Karpas-422 (cell line): ENCODE measurements around the gene KCNIP1. TPM values are rescaled to one million over a fixed set of nuclear protein-coding genes. Genes with fewer than 3 reads are reported as not detected.

Experiments used
- DNase-seq: peaks from one replicate; pipeline ENCODE4 v3.0.0-alpha.2; 2015
- H2AFZ ChIP-seq: fragments of 200-600 bp; sonication (generic); 2 replicates; pipeline ENCODE4 v1.6.1; 2014; ENCODE audit warnings: antibody characterized with exemption, low read length, mixed read lengths
- H3K27ac ChIP-seq: fragments of 200-600 bp; sonication (generic); 2 replicates; pipeline ENCODE4 v1.5.1; 2014; ENCODE audit warnings: mild to moderate bottlenecking, low read length, moderate library complexity
- H3K27me3 ChIP-seq: fragments of 200-600 bp; sonication (generic); 2 replicates; pipeline ENCODE4 v1.6.1; 2014; ENCODE audit warnings: low read length, mixed read lengths
- H3K36me3 ChIP-seq: fragments of 200-600 bp; sonication (generic); 2 replicates; pipeline ENCODE4 v1.6.1; 2014; ENCODE audit warnings: low read length, mixed read lengths; ENCODE audit not compliant: insufficient read depth
- H3K4me1 ChIP-seq: fragments of 200-600 bp; sonication (generic); 2 replicates; pipeline ENCODE4 v1.6.1; 2014; ENCODE audit warnings: mild to moderate bottlenecking, low read length, mixed read lengths
- H3K4me2 ChIP-seq: fragments of 200-600 bp; sonication (generic); 2 replicates; pipeline ENCODE4 v1.6.1; 2014; ENCODE audit warnings: low read length, low read depth, mild to moderate bottlenecking; ENCODE audit not compliant: poor library complexity, severe bottlenecking
- H3K4me3 ChIP-seq: fragments of 200-600 bp; sonication (generic); 2 replicates; pipeline ENCODE4 v1.5.1; 2014; ENCODE audit warnings: mild to moderate bottlenecking, antibody characterized with exemption, low read length, mixed read lengths
- H3K79me2 ChIP-seq: fragments of 200-600 bp; sonication (generic); 2 replicates; pipeline ENCODE4 v1.6.1; 2014; ENCODE audit warnings: mild to moderate bottlenecking, low read length, mixed read lengths
- H3K9ac ChIP-seq: fragments of 200-600 bp; sonication (generic); 2 replicates; pipeline ENCODE4 v1.6.0; 2014; ENCODE audit warnings: low read length
- H3K9me2 ChIP-seq: fragments of 200-600 bp; sonication (generic), shearing (Covaris generic); replicated peaks from 2 replicates; pipeline ENCODE4 v1.6.0; 2014; ENCODE audit warnings: mild to moderate bottlenecking, low read length, moderate library complexity; ENCODE audit not compliant: insufficient read depth
- H3K9me3 ChIP-seq: fragments of 300-700, 200-600 bp; sonication (generic); 2 replicates; pipeline ENCODE4 v1.6.1; 2014; ENCODE audit warnings: low read length, mixed read lengths
- H4K20me1 ChIP-seq: fragments of 200-600 bp; sonication (generic); 2 replicates; pipeline ENCODE4 v1.6.1; 2014; ENCODE audit warnings: mild to moderate bottlenecking, antibody characterized with exemption, low read length, low read depth; ENCODE audit not compliant: insufficient read depth
- total RNA-seq: library from RNA; depleted of rRNA; stranded (reverse); fragments of >200 nt; shearing (Covaris generic); gene quantifications from 2 replicates; pipeline ENCODE4 v1.2.3, GENCODE V29; 2014; ENCODE audit warnings: low replicate concordance

KCNIP1 gene
- total RNA-seq, 1 experiment from 2014 or later: not detected

- no peak overlapping the region for H3K9ac ChIP-seq
- no peaks in the 10 kb centered on the region for H3K79me2 ChIP-seq
- no peak overlapping the region for H3K27ac ChIP-seq
- no peak for DNase-seq
- H3K27me3 ChIP-seq: 0 out of 2 replicates have a peak, but pooled peaks cover 2% of the 10 kb centered on the region
- no peak overlapping the region for H2AFZ ChIP-seq
- H3K4me3 ChIP-seq: no peak overlapping the region
- no peaks in the 10 kb centered on the region for H3K9me2 ChIP-seq
- peaks cover 6% of the 10 kb centered on the region for H3K4me1 ChIP-seq
- no peak overlapping the region for H3K4me2 ChIP-seq
- no peaks in the 10 kb centered on the region for H3K36me3 ChIP-seq
- H4K20me1 ChIP-seq: no peaks in the 10 kb centered on the region
- H3K9me3 ChIP-seq: no peaks in the 10 kb centered on the region
These were observed 79.0 kb downstream of the KCNIP1 start for GRCh38 chr5:170582644-170583330.

DNA sequence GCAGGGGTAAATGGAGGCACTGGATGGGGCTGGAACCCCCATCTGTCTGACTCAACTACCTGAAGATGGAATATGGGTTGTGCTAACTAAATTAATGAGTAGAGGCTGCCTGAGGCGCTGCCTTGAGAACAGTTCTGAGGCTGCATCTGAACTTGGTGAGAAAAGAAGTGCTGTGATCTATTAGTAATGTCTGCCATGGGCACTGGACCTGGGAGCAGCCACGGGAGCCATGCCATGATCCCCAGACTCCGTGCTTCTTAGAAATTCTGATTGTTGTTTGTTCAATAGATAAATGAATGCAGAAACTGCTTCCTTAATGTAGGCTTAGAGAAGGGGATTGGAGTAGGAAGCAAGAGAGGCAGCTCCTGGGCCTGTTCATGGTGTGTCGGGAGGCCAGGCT is 80.2 kb downstream of the KCNIP1 start:
- no peaks in the 10 kb centered on the region for H3K79me2 ChIP-seq
- no peaks in the 10 kb centered on the region for H3K36me3 ChIP-seq
- no peak overlapping the region for H3K4me2 ChIP-seq
- no peak overlapping the region for H3K9ac ChIP-seq
- no peak overlapping the region for H3K27ac ChIP-seq
- DNase-seq: no peak
- no peaks in the 10 kb centered on the region for H4K20me1 ChIP-seq
- no peaks in the 10 kb centered on the region for H3K9me3 ChIP-seq
- H3K27me3 ChIP-seq: 0 out of 2 replicates have a peak, but pooled peaks cover 2% of the 10 kb centered on the region
- no peak overlapping the region for H2AFZ ChIP-seq
- no peak overlapping the region for H3K4me3 ChIP-seq
- H3K9me2 ChIP-seq: no peaks in the 10 kb centered on the region
- peaks cover 6% of the 10 kb centered on the region for H3K4me1 ChIP-seq

GRCh38 chr5:170584450-170585058 is 80.7 kb downstream of the KCNIP1 start:
- Histone ChIP-seq H3K4me3 (no peak overlapping the region), H3K4me2 (no peak overlapping the region), H3K9me3 (no peaks in the 10 kb centered on the region), H3K4me1 (peaks cover 6% of the 10 kb centered on the region), H3K9me2 (no peaks in the 10 kb centered on the region), H3K9ac (no peak overlapping the region), H4K20me1 (no peaks in the 10 kb centered on the region), H2AFZ (no peak overlapping the region), H3K36me3 (no peaks in the 10 kb centered on the region), H3K27ac (no peak overlapping the region), H3K79me2 (no peaks in the 10 kb centered on the region), H3K27me3 (0 out of 2 replicates have a peak, but pooled peaks cover 2% of the 10 kb centered on the region)
- DNase-seq: no peak

- no peaks in the 10 kb centered on the region for H3K36me3 ChIP-seq
- H4K20me1 ChIP-seq: no peaks in the 10 kb centered on the region
- no peak overlapping the region for H3K9ac ChIP-seq
- no peaks in the 10 kb centered on the region for H3K9me2 ChIP-seq
- no peak overlapping the region for H3K27ac ChIP-seq
- no peaks in the 10 kb centered on the region for H3K79me2 ChIP-seq
- no peak overlapping the region for H2AFZ ChIP-seq
- H3K9me3 ChIP-seq: no peaks in the 10 kb centered on the region
- peaks cover 6% of the 10 kb centered on the region for H3K4me1 ChIP-seq
- H3K4me2 ChIP-seq: no peak overlapping the region
- no peak for DNase-seq
- no peak overlapping the region for H3K4me3 ChIP-seq
- 0 out of 2 replicates have a peak, but pooled peaks cover 2% of the 10 kb centered on the region for H3K27me3 ChIP-seq
These were observed 81.6 kb downstream of the KCNIP1 start for GRCh38 chr5:170585273-170585948.

DNA sequence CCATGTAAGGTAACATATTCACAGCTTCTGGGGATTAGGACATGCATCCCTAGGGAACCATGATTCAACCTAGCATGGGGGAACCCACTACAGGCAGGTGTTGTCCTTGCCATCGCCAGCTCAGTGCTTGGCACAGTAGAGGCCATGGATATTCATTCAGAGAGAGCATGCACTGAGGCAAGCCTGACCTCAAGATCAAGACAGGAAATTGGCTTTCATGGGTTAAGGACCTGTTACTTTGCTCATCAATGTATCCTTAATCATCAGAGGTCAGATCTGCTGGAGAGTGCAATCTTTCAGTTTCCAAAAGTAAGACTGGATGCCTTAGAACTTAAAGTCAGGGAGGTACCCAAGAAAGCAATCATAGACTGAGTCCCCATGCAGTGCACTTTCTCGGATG is 84.0 kb downstream of the KCNIP1 start:
- Histone ChIP-seq H3K9me3 (no peaks in the 10 kb centered on the region), H3K4me3 (no peak overlapping the region), H3K79me2 (no peaks in the 10 kb centered on the region), H3K9ac (no peak overlapping the region), H3K27me3 (0 out of 2 replicates have a peak, but pooled peaks cover 2% of the 10 kb centered on the region), H3K4me1 (no peaks in the 10 kb centered on the region), H2AFZ (no peak overlapping the region), H4K20me1 (no peaks in the 10 kb centered on the region), H3K9me2 (no peaks in the 10 kb centered on the region), H3K36me3 (no peaks in the 10 kb centered on the region), H3K4me2 (no peak overlapping the region), H3K27ac (no peak overlapping the region)
- DNase-seq: no peak

DNA sequence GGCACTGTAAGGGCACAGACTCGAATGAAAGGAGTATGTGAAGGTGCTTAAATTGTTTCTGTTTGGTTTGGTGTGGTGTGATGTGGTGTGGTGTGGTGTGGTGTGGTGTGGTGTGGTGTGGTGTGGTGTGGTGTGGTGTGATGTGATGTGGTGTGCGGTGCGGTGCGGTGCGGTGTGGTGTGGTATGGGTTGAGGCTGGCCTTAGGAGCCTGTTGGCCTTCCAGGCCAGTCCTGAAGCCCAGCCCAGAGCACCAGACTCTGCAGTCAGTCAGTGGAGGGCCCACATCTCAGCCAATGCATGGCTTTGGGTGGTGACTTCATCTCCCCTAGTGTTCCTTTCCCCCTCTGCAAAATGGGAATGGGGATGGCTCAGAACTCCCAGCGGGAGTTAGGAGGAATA is 85.8 kb downstream of the KCNIP1 start:
- DNase-seq: no peak
- no peaks in the 10 kb centered on the region for H3K79me2 ChIP-seq
- H3K9me2 ChIP-seq: no peaks in the 10 kb centered on the region
- no peaks in the 10 kb centered on the region for H3K36me3 ChIP-seq
- H3K4me1 ChIP-seq: no peaks in the 10 kb centered on the region
- H3K4me2 ChIP-seq: no peak overlapping the region
- H4K20me1 ChIP-seq: no peaks in the 10 kb centered on the region
- no peak overlapping the region for H2AFZ ChIP-seq
- no peak overlapping the region for H3K9ac ChIP-seq
- H3K27ac ChIP-seq: no peak overlapping the region
- no peak overlapping the region for H3K4me3 ChIP-seq
- H3K9me3 ChIP-seq: no peaks in the 10 kb centered on the region
- 0 out of 2 replicates have a peak, but pooled peaks cover 2% of the 10 kb centered on the region for H3K27me3 ChIP-seq

GRCh38 chr5:170590566-170590965 is 86.7 kb downstream of the KCNIP1 start:
- no peak for DNase-seq
- H3K9ac ChIP-seq: no peak overlapping the region
- H3K27ac ChIP-seq: no peak overlapping the region
- no peak overlapping the region for H2AFZ ChIP-seq
- no peaks in the 10 kb centered on the region for H3K36me3 ChIP-seq
- H3K79me2 ChIP-seq: no peaks in the 10 kb centered on the region
- H3K4me3 ChIP-seq: no peak overlapping the region
- 0 out of 2 replicates have a peak, but pooled peaks cover 2% of the 10 kb centered on the region for H3K27me3 ChIP-seq
- H3K4me1 ChIP-seq: no peaks in the 10 kb centered on the region
- H3K4me2 ChIP-seq: no peak overlapping the region
- H4K20me1 ChIP-seq: no peaks in the 10 kb centered on the region
- no peaks in the 10 kb centered on the region for H3K9me3 ChIP-seq
- no peaks in the 10 kb centered on the region for H3K9me2 ChIP-seq

DNA sequence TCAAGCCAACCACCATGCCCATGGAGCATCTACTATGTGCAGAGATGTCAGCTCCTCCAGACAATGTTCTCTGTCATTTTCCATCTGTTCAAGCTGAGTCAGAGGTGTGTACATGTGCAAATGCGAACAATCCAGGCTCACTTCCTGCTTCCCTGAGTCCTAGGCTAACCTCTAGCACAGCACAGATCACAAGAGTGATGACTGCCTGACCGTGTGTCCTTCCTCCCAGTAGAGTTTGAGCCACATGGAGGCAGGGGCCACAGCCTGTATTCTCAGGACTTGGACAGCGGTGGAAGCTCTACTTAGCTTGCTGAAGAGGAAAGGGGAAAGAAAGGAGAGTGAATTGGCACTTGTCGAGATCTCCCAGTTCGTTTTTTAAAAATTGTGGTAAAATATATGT is 87.2 kb downstream of the KCNIP1 start:
- Histone ChIP-seq H2AFZ (no peak overlapping the region), H3K27me3 (0 out of 2 replicates have a peak, but pooled peaks cover 2% of the 10 kb centered on the region), H3K27ac (no peak overlapping the region), H3K4me2 (no peak overlapping the region), H3K4me1 (no peaks in the 10 kb centered on the region), H3K36me3 (no peaks in the 10 kb centered on the region), H3K9ac (no peak overlapping the region), H4K20me1 (no peaks in the 10 kb centered on the region), H3K9me3 (no peaks in the 10 kb centered on the region), H3K79me2 (no peaks in the 10 kb centered on the region), H3K4me3 (no peak overlapping the region), H3K9me2 (no peaks in the 10 kb centered on the region)
- DNase-seq: no peak
